Measurements from ENCODE around the gene YLPM1.

The YLPM1 gene

DNA sequence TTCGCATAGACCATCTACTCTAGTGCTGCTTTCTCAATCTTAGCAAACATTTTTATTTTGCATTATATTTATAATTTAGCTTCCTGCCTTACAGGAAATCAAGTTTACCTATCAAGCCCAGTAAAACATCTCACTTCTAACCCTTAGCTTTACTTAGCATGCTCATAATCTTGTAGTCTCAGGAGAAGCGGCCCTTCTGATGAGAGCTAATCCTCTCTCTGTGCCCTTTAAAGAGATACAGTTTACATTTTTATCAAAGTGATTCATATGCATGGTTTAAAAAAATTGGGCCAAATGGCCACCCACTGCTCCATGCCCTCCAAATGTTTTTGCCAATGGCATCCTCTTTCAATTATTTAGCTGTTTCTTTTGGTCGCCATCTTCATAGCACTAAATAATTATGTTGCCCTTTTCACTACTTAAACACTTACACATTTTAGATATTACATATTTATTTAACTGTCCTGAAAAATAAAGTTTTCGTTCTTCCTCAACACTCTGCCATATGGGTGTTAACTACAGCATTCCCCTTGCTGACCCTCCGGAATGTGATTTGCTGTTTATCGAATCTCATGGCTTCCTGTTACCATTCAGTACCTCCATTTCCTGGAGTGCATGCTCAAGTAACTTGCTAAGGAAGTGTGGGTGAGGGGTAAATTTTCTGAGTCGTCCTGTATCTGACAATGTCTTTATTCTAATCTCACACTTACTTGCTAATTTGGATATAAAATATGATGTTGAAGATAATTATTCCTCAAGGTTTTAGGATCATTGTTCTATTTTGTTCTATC is 29.3 kb downstream of the YLPM1 start:
- no peak for DNase-seq

DNA sequence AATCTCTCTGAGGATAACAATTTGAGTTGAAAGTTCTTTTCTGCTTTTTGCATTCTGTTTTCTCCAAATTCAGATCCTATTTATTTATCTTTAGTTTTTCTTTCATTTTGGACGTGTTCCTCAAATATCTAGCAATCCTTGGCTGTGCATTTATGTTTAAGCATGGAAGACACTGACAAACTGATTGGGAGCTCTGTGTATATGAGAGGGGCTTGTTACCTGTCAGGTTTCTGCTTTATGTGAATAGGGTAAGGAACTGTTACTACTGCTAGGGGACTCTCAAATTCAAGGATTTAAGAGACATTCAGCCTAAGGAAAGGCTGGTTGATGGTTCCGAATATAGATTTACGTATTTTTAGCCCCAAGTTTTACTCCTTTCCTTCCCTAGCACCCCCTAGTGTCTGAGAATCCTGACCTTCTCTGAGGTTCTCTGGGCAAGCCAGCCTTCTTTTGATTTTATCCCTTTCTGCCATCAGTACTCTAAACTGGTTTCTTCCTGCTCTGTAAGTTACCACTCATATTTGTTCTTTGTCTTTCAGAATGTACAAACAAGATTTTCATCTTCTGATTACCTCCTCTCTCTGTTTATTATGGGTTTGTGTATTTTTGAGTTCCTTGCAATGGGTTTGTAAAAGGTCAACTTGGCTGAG is 30.5 kb downstream of the YLPM1 start:
- DNase-seq = no peak

DNA sequence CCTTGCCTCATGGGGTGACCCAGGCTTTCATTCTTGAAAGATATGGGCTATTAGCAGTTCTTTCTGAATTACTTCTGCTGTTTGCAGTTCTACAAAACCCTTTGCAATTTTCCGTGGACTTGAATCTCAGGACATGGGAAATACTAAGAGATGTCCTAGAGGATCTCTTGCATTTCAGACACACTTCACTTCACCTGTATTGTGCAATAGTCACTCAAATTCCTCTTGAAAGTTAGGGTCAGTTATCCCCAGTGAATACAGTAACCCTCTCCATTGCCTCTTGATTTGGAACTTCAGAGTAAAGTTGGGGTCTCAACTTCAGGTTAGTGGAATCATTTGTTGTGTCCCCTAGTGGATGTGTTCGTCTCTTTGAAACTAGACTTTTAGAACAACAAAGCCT is 31.8 kb downstream of the YLPM1 start:
- no peak for DNase-seq

DNA sequence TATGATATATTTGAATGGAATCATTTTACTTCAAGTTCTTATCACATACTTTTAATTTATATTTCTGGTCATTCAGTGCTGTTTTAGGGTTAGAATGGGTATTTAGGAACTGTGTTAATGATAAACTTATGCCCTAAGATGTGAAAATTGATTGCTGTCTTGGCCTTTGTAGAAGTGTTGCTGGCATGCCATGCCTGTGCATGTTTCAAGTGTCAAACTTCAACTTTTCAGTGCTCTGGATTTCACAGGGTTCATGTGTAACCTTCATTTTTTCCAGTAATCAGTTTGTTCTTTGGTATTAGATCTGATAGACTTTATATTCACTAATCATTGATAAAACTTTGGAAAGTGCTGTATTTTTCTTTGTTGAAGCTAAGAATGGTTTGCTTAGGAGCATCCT is 36.6 kb downstream of the YLPM1 start:
- DNase-seq = no peak

DNA sequence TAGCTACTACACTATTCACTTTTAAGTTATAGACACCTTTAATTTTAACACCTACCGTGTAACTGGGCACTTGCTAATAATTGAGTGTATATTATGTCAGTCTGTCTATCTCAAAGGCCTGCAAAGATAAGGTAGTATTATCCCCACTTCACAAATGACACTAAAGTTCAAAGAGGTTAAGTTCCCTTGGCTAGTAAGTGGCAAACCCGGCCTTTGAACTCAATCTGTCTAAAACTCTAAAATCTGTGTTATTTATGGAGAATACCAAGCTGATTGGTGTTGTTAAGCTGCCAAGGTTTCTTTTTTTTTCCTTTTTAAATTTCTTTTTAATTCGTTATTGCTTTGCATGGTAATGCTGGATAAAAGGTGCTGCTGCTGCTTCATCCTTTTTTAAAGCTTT is 37.7 kb downstream of the YLPM1 start:
- no peak for DNase-seq

DNA sequence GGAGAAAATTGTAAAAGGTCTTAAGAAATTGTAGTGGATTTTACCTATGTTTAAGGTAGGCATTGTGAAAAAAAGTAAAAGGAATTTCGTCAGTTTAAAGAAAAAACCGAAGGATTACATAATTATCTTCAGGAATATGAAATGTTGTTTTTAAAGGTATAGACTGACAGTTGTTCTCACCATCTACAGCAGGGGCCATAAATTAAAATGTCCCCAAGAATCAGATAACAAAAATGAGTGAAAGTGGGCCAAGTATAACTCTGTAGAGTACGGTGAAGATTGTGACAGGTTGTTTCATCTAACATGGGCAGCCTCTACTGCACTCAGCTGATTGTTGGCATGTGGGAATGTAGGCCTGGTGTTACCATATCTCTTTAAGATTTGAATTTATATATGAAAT is 38.3 kb downstream of the YLPM1 start:
- DNase-seq = no peak

DNA sequence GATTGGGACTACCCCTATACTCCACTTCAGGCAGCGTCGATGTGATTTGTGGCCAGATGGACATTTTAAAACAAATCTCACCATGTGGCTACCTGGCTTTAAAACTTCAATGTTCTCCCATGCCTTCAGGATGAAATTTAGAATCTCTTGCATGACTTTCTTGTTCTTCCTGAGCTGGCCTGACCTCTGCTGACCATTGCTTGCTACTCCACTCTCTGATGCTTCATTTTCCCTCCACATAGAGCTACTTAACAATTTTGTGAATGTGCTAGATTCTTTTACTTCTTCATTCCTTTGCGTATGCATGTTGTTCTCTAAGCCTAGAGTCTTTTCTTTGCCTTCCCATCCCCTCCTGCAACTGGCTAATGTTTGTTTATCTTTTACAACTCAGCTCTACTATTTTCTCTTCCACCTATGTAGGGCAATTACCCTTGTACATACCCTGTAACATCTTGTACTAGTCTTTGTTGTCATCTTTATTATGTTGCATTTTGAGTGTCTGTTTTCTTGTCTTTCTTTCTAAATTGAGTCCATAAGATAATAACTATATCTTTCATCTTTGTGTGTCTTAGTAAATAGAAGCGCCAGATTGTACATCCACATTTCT is 41.2 kb downstream of the YLPM1 start:
- DNase-seq = no peak

DNA sequence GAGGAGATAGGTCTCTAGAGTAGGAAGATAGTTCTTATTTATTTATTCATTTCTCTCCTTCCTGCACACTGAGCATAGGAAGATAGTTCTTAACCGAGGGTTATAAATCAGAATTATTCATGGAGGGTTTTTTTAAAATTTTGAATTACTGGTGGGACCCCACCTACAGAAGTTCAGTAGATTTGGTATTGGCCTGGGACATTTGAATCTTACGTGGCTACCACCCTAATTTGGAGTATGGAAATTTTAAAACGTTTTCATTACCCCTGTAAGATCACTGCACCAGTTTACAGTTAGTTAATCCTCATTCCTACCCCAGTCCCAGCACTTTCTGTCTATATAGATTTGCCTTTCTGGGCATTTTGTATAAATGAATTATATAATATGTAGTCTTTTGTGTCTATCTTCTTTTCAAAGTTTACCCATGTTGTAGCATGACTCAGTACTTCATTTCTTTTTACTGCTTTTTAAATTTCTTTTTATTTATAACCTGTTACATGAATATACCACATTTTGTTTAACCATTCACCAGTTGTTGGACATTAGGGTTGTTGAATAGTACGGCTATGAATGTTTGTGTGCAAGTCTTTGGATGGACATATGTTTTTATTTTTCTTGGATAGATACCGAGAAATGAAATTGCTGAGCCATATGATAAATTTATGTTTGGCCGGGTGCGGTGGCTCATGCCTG is 44.9 kb downstream of the YLPM1 start:
- no peak for DNase-seq

DNA sequence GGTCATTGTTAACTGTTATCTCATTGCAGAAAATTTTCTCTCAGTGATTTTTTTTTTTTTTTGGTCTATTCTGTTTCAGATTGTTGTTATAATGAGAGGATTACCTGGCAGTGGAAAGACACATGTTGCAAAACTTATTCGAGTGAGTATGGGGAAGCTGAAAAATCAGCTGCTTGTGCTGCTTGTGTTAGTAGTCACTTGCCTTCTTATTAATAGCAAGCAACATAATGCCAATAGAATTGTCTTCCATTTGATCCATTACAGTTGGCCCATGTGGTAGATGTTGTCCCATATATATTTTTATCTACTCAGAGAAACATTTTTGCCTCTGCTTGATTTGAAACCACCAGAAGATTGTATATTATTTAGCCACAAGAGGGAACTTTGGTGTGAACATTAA is 53.0 kb downstream of the YLPM1 start:
- no peak for DNase-seq

DNA sequence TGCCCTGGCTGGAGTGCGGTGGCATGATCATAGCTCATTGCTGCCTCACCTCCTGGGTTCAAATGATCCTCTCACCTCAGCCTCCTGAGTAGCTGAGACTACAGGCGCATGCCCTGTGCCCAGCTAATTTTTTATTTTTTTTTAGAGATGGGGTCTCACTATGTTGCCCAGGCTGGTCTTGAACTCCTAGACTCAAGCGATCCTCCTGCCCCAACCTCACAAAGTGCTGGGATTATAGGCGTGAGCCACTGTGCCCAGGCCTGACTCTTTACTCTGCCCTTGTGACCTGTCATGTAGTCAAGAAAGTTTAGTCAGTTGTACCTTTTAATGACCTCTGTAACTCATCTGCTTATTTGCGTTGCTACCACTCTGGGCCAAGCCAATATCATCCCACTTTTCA is 57.2 kb downstream of the YLPM1 start:
- DNase-seq = no peak

DNA sequence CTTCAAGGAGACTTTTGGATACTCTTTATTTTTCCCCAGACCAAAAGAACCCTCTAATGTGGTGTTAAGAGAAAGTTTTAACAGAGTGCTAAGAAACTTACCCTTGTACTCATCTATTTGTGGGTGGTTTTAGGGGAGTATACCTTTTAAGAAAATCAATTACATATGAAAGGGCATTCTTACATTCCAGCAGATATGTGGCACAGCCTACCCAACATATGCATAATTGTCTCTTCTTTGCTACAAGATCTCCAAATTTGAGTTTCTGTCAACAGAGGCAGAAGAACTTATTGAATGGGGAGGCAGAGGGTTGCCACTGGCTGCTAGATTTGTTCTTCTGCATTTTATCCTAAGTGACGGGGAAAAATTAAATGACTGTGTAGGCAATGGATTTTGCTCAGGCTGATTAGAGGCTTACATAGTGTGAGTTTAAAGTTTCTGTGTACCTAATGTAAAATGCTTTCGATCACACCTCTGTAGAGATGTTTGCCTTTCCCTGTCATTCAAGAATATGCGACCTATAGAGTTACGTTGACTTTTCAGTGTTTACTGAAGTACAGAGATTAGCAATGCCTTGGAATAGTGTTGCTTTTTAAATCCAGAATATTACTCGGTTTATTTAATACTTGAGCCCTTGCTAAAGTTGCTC is 58.3 kb downstream of the YLPM1 start:
- no peak for DNase-seq

DNA sequence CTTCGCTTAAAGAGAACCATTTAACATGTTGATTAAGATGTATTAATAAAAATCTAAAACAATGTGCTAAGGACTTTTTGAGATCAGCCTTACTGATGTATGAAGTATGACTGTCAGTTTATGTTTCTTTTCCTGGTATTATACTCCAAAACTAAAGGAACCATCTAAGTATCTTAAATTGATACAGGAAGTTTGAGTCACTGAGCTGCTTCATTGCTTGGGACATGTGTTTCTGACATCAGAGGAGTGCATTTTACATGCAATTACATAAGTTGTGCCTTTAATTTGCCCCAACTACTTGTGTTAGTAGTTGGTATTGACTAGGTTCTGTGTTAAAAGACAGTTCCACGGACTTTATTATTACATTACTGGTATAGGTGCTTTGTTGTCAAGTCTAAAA is 61.9 kb downstream of the YLPM1 start:
- DNase-seq = no peak

DNA sequence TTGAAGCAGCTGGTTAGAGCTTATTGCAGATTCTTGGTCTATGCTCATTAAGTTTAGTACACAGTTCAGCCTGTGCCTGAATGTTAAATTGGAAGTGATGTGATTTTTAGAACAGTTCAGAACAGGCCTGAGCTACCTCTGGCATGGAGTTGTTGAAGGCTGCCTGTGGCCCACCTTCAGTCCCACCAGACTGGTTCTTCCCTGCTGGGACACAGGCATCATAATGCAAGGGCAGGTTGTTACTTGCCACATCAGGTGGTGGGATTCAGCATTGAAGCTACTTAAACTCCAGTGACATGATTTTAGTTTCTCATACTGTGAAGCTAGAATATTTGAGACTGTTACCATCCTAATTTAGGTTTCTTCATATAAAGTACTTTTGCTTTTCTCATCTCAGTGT is 63.5 kb downstream of the YLPM1 start:
- DNase-seq = no peak

DNA sequence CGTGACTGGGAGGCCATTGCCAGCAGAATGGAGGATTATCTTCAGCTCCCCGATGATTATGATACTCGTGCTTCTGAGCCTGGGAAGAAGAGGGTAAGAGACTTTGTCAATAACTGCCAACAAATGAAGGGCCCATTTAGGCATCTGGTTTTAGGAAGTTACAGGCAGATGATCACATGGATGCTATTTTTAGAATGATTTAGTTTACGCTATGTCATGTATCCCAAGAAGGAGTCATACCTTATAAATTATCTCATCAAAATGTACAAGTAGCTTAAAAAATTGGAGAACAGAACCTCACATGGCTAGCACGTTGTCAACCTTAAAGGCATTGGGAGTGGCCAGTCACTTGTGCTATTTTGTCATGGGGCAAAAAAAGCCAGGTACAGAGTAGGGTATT is 66.1 kb downstream of the YLPM1 start:
- DNase-seq = no peak

DNA sequence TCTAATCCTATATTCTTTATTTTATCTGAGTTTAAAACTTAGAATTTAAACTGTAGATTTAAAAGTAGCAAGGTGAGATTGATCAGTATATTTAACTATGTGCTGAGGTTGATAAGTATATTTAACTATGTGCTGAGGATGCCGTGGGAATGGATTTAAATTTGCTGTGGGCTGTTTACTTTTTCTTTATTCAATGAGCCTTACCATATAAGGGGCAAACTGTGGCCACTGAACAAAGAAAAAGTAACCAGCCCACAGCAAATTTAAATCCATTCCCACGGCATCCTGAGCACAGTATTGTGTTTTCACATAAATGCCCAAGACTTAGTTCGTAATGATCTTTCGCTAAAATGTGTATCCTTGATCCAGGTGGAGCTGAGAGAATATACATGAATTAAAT is 69.7 kb downstream of the YLPM1 start:
- no peak for DNase-seq

DNA sequence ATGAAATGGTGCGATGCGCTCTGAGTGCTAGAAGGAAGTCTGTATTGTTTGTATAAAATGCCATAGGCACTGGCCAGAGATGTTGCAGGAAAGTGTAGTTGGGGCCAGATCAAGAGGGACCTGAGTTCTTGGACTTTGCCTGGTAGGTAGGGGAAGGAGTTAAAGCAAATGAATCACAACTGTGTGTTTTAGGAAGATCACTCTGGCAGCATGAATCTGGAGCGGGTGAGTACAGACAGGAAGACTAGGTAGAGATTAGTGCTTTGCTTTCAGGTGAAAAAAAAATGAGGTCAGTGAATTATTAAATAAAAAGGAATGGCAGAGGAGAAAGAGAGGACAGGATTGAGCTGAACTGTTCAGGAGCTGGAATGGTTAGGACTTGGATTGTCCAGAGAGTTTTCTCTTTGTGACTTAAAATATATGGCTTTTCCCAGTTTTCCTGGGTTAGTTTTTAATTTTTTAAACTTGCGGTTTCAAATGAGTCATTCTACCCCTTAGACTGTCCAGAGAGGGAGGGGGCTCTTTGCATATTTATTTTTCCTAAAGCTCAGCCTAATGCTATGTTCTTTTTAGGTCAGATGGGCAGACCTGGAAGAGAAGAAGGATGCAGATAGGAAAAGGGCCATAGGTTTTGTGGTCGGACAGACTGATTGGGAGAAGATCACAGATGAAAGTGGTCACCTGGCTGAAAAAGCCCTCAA is 71.7 kb downstream of the YLPM1 start:
- no peak for DNase-seq

DNA sequence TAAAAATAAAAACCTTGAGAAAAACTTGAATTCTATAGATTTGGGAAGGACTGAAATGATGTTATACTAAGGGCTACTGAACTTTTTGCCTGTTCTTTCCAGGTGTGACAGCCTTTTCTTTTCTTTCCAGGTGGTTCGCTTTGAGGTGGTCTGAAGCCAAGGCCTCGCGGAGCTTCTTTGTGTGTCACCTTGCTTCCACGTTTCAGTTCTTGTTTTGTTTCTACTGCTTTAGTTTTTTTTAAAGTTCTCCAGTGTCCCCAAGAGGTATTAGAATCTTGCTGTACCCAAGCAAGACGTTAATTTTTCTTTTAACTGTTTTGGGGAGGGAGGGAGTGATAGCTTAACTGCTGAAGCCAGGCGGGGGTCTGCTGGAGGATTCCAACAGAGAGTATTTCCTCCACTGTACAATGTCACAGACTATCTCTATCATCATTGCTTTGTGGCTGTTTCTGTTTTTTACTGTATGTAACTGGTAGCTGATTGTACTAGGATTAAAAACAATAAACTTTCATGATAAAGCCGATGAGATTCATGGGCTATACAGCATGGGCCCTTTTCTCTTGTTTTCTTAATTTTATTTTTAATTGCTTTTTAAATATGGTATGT is 72.6 kb downstream of the YLPM1 start:
- DNase-seq = no peak

DNA sequence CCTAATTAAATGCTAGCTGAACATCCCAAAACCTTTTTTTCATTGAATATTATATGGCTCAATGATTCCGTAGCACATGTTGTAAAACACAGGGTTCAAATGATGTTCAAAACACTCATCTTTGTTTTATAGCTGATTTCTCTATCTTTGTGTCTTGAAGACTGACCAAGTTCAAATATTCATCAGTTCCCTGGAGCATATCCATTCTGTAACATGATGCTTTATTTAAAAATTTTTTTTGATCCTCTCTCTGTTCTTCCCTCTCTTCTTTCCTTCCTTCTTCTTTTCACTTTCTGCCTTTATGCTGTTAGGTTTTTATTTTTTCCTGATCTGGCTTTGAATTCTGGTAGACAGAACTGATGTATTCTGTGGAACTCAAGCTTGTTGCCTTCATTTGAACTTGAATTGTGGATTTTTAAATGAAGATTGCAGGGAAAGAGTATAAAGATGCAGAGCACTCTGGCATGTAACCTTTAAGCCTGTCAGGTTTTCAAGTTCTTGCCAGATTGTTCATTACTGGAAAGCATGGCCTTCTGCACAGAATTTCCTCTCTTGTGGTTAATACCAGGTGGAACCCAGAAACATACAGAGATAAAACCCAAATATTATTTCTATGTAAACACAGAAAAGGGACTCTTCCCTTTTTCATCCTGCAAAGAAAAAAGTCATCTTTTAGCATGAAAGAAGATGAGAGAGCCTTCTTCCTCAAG is 73.3 kb downstream of the YLPM1 start:
- no peak for DNase-seq

DNA sequence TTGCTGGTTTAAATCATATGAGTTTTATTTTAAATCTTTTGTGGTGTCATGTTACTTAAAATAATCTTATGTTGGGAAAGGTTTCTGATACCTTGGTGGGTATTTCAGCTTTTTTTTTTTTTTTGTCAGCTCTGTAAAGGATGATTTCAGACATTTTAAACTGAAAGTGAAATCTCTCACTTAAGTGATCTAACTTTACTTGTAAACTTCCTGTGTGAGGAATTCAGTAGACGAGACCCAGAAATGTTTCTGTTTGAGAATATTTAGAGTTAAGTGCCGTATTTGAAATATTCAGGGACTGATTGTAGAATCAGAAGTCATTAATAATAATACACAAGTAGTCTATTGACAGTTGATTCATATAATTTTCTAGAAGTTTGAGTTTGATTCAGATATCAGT is 75.0 kb downstream of the YLPM1 start:
- no peak for DNase-seq

DNA sequence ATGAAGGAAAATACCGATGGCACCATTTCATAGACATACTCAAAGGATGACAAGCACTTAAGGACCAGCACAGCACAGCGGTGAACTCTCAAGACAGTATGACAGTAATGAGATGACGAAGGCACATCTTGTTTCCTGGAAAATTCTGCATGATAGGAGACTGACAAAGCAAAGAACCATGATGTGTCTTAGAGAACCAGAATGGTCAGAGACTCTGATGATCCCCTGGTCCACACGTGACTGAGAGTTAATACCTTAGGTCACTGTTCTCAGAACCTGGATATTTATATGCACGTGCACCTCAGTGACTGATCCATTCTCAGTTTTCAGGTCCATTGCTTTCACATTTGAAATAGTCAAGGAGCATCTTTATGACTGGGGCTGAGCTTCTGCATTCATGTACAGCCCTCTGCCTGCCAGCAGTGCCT is 77.5 kb downstream of the YLPM1 start:
- no peak for DNase-seq
